ENCODE data around the gene UVSSA.

The UVSSA gene

DNA sequence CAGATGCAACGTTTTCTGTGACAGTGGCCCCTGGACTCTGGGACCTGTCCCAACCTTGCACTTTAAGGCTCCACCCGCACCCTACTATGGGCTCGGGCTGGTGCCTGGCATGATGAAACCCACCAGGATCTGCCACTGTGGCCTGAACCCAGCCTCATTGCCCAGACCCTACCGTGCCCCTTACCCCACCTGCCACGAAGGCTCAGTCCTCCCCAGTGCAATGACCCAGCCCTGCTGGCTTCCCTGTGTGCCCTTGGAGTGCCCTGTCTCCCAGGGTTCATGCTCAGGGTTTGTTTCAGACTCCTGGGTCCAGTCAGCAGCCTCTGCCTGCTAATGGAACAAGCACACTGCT, 3.1 kb downstream of the UVSSA start:
- H3K27ac ChIP-seq (ENCODE audit: low read depth, low read length) = no peak overlapping the region
- H3K27me3 ChIP-seq (ENCODE audit: control insufficient read depth in 1 of 2, insufficient read depth in 2 of 2, low read length in 2 of 2) = no peaks in the 10 kb centered on the region
- peaks cover 7 to 32% of the 10 kb centered on the region in 2 donors for H3K36me3 ChIP-seq (ENCODE audit: control insufficient read depth in 1 of 2, insufficient read depth in 2 of 2, low read length in 2 of 2)
- no peaks in the 10 kb centered on the region for H3K9me3 ChIP-seq (ENCODE audit: control insufficient read depth in 1 of 2, low read length in 2 of 2)
- no peak overlapping the region for H3K9ac ChIP-seq (ENCODE audit: low read depth in 1 of 2, low read length in 2 of 2)
- H3K4me3 ChIP-seq (ENCODE audit: low read depth in 1 of 2, low read length in 2 of 2) = no peak overlapping the region
- peaks cover 15 to 25% of the 10 kb centered on the region in 2 donors for H3K4me1 ChIP-seq (ENCODE audit: control insufficient read depth in 1 of 2, insufficient read depth in 2 of 2, low read length in 2 of 2)

DNA sequence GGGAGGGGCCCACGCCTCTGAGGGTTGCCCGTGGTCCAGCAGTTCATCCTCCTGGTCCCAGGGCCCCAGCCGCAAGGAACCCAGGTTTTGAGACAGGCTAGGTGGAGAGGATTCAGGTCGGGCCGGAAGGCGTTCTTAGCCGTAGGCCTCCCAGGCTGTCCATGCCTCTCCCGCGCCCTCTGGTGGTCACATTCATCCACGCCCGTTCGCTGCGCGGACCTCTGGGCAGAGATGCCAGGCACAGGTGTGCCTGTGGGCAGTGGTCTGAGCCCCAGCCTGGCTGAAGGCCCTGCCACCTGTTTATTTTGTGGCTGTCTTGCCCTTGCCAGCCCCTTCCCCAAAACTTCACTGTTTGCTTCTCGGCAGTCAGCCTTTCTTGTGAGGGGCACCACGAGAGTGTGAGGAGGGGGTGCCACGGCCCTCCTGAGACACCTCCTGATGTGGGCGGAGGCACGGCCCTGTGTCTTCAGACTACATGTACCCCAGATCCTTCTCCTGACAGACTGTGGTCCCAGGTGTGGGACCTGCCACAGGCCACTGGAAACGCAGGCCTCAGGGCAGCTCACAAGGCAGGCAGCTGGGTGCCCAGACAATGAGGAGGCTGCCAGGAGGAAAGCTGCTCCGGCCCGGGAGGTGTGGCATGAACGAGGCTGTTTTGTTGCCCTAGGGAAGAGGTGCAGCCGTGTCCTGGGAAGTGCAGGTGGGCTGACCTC, 5.0 kb downstream of the UVSSA start:
- H3K27me3 ChIP-seq (ENCODE audit: control insufficient read depth in 1 of 2, insufficient read depth in 2 of 2, low read length in 2 of 2) = no peaks in the 10 kb centered on the region
- H3K36me3 ChIP-seq (ENCODE audit: control insufficient read depth in 1 of 2, insufficient read depth in 2 of 2, low read length in 2 of 2) = peaks cover 7 to 46% of the 10 kb centered on the region in 2 donors
- peak overlapping the region in 1 of 2 donors; percentile 16 for H3K9ac ChIP-seq (ENCODE audit: low read depth in 1 of 2, low read length in 2 of 2)
- H3K4me1 ChIP-seq (ENCODE audit: control insufficient read depth in 1 of 2, insufficient read depth in 2 of 2, low read length in 2 of 2) = peaks cover 15 to 18% of the 10 kb centered on the region in 2 donors
- H3K4me3 ChIP-seq (ENCODE audit: low read depth in 1 of 2, low read length in 2 of 2) = no peak overlapping the region
- no peaks in the 10 kb centered on the region for H3K9me3 ChIP-seq (ENCODE audit: control insufficient read depth in 1 of 2, low read length in 2 of 2)
- no peak overlapping the region for H3K27ac ChIP-seq (ENCODE audit: low read depth, low read length)

DNA sequence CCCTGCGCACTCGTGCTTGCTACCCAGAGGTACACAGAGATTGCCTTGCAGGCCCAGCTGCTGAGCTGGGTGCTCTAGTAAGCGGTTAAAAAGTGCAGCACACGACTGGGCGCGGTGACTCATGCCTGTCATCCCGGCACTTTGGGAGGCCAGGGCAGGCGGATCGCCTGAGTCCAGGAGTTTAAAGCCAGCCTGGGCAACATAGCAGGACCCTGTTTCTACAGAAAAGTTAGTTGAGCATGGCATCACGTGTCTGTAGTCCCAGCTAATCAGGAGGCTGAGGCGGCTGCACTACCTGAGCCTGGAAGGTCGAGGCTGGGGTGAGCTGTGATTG, 5.5 kb downstream of the UVSSA start:
- Histone ChIP-seq H3K36me3 (ENCODE audit: control insufficient read depth in 1 of 2, insufficient read depth in 2 of 2, low read length in 2 of 2) (peaks cover 7 to 49% of the 10 kb centered on the region in 2 donors), H3K27ac (ENCODE audit: low read depth, low read length) (no peak overlapping the region), H3K4me3 (ENCODE audit: low read depth in 1 of 2, low read length in 2 of 2) (no peak overlapping the region), H3K9me3 (ENCODE audit: control insufficient read depth in 1 of 2, low read length in 2 of 2) (no peaks in the 10 kb centered on the region), H3K9ac (ENCODE audit: low read depth in 1 of 2, low read length in 2 of 2) (no peak overlapping the region), H3K4me1 (ENCODE audit: control insufficient read depth in 1 of 2, insufficient read depth in 2 of 2, low read length in 2 of 2) (peaks cover 15 to 17% of the 10 kb centered on the region in 2 donors), H3K27me3 (ENCODE audit: control insufficient read depth in 1 of 2, insufficient read depth in 2 of 2, low read length in 2 of 2) (no peaks in the 10 kb centered on the region)

DNA sequence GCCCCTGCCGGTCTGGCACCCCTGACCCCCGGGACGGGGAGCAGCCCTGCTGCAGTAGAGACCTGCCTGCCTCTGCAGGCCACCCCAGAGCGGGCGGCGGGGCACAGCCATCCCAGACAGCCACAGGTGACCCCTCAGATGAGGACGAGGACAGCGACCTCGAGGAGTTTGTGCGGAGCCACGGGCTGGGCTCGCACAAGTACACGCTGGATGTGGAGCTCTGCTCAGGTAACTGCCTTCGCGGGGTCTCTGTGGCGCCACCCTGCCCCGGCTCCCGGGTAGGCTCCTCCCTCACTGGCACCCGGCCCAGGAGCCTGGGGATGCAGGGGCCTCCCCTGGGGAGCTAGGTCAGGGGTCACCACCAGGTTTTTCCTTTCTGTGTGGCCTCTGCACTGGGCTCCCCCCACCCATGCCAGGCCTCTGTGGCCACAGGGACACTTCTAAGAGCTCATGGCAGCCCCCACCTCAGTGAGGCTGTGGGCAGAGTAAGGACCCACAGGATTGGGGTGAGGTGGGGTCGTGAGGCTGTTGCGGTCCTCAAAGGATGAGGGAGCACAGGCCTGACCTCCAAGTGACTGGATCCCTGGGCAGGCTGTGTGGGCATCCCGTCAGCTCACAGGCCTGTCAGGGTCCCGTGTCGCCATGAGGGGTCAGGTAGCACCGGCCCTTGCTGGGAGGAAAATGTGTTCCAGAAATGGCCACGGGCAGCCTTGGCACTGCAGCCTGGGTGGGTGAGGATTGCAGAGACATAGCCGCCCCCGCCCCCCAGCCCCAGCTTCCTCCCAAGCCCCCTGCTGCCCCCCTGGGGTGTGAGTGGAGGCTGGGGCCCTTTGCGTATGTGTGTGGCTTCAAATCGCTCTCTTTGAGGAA, 6.4 kb downstream of the UVSSA start:
- no peak overlapping the region for H3K27ac ChIP-seq (ENCODE audit: low read depth, low read length)
- H3K27me3 ChIP-seq (ENCODE audit: control insufficient read depth in 1 of 2, insufficient read depth in 2 of 2, low read length in 2 of 2) = no peaks in the 10 kb centered on the region
- H3K9ac ChIP-seq (ENCODE audit: low read depth in 1 of 2, low read length in 2 of 2) = no peak overlapping the region
- H3K36me3 ChIP-seq (ENCODE audit: control insufficient read depth in 1 of 2, insufficient read depth in 2 of 2, low read length in 2 of 2) = peaks cover 7 to 56% of the 10 kb centered on the region in 2 donors
- H3K4me3 ChIP-seq (ENCODE audit: low read depth in 1 of 2, low read length in 2 of 2) = no peak overlapping the region
- peaks cover 8% of the 10 kb centered on the region in 2 donors for H3K4me1 ChIP-seq (ENCODE audit: control insufficient read depth in 1 of 2, insufficient read depth in 2 of 2, low read length in 2 of 2)
- no peaks in the 10 kb centered on the region for H3K9me3 ChIP-seq (ENCODE audit: control insufficient read depth in 1 of 2, low read length in 2 of 2)

DNA sequence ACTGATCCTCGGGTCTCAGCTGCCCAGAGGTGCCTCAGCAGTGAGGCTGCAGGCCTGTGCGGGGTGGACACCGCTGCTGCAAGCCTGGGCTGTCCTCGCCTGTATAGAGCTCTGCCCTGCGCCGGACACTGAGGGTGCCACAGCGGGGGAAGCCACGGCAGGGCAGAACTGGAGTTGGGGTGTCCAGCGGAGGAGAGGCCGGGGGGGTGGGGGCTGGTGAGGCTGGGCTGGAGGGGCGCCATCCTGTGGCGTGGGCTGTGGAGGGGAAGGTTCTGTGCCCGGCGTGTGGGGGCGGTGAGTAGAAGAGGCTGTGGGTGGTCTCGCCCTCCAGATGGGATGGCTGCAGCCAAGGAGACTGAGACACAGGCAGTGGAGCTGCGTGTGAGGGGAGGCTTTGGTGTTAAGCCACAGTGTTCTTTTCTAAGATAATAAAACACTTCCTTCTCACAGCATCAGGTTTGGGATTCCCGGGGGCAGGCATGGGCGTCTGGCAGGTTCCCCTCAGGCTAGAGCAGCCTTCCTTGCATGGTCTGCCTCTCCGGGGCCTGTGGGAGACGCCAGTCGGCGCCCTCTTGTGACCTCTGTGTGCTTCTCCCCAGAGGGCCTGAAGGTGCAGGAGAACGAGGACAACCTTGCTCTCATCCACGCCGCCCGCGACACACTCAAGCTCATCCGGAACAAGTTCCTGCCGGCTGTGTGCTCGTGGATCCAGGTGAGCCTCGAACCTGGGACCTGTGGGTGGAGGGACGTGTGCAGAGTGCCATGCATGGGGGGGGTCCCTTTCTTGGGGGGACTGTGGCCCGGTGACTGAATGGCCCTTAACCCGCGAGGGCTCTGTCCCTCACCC, 7.4 kb downstream of the UVSSA start:
- no peak overlapping the region for H3K4me3 ChIP-seq (ENCODE audit: low read depth in 1 of 2, low read length in 2 of 2)
- H3K4me1 ChIP-seq (ENCODE audit: control insufficient read depth in 1 of 2, insufficient read depth in 2 of 2, low read length in 2 of 2) = peaks cover 0 to 5% of the 10 kb centered on the region in 2 donors
- H3K27me3 ChIP-seq (ENCODE audit: control insufficient read depth in 1 of 2, insufficient read depth in 2 of 2, low read length in 2 of 2) = no peaks in the 10 kb centered on the region
- no peak overlapping the region for H3K9ac ChIP-seq (ENCODE audit: low read depth in 1 of 2, low read length in 2 of 2)
- no peak overlapping the region for H3K27ac ChIP-seq (ENCODE audit: low read depth, low read length)
- H3K9me3 ChIP-seq (ENCODE audit: control insufficient read depth in 1 of 2, low read length in 2 of 2) = no peaks in the 10 kb centered on the region
- H3K36me3 ChIP-seq (ENCODE audit: control insufficient read depth in 1 of 2, insufficient read depth in 2 of 2, low read length in 2 of 2) = peaks cover 7 to 57% of the 10 kb centered on the region in 2 donors

DNA sequence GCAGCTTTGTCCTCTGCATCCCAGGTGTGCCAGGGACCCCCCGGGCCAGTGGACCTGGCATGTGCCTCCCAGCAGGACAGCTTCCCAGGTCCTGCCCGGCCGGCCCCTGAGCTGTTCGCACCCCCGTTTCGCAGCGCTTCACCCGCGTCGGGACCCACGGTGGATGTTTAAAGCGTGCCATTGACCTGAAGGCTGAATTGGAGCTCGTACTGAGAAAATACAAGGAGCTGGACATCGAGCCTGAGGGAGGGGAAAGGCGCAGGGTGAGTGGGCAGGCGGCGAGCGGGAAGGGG, 7.9 kb downstream of the UVSSA start:
- H3K4me1 ChIP-seq (ENCODE audit: control insufficient read depth in 1 of 2, insufficient read depth in 2 of 2, low read length in 2 of 2) = peaks cover 0 to 5% of the 10 kb centered on the region in 2 donors
- H3K27me3 ChIP-seq (ENCODE audit: control insufficient read depth in 1 of 2, insufficient read depth in 2 of 2, low read length in 2 of 2) = no peaks in the 10 kb centered on the region
- no peaks in the 10 kb centered on the region for H3K9me3 ChIP-seq (ENCODE audit: control insufficient read depth in 1 of 2, low read length in 2 of 2)
- H3K36me3 ChIP-seq (ENCODE audit: control insufficient read depth in 1 of 2, insufficient read depth in 2 of 2, low read length in 2 of 2) = peaks cover 7 to 59% of the 10 kb centered on the region in 2 donors
- no peak overlapping the region for H3K9ac ChIP-seq (ENCODE audit: low read depth in 1 of 2, low read length in 2 of 2)
- no peak overlapping the region for H3K4me3 ChIP-seq (ENCODE audit: low read depth in 1 of 2, low read length in 2 of 2)
- H3K27ac ChIP-seq (ENCODE audit: low read depth, low read length) = no peak overlapping the region

DNA sequence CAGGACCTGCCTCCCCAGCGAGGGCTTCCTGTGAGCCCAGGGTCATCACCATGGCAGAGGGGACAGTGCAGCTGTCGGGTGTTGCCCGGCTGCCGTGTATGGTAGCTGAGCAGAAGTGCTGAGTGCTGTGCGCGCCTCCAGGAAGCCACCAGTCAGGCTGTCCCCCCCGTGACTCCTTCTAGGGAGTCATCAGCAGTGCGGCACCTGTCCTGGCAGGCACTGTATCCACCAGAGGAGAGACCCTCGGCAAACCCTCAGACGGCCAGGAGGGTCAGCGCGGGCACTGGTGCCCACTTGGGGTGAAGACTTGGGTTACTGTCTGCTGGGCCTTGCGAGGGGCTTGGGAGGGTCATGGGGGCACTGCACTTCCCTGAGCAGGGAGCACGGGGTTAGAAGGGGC, 8.4 kb downstream of the UVSSA start:
- peaks cover 0 to 5% of the 10 kb centered on the region in 2 donors for H3K4me1 ChIP-seq (ENCODE audit: control insufficient read depth in 1 of 2, insufficient read depth in 2 of 2, low read length in 2 of 2)
- no peak overlapping the region for H3K9ac ChIP-seq (ENCODE audit: low read depth in 1 of 2, low read length in 2 of 2)
- no peaks in the 10 kb centered on the region for H3K9me3 ChIP-seq (ENCODE audit: control insufficient read depth in 1 of 2, low read length in 2 of 2)
- no peak overlapping the region for H3K27ac ChIP-seq (ENCODE audit: low read depth, low read length)
- no peaks in the 10 kb centered on the region for H3K27me3 ChIP-seq (ENCODE audit: control insufficient read depth in 1 of 2, insufficient read depth in 2 of 2, low read length in 2 of 2)
- H3K4me3 ChIP-seq (ENCODE audit: low read depth in 1 of 2, low read length in 2 of 2) = no peak overlapping the region
- peaks cover 7 to 59% of the 10 kb centered on the region in 2 donors for H3K36me3 ChIP-seq (ENCODE audit: control insufficient read depth in 1 of 2, insufficient read depth in 2 of 2, low read length in 2 of 2)

DNA sequence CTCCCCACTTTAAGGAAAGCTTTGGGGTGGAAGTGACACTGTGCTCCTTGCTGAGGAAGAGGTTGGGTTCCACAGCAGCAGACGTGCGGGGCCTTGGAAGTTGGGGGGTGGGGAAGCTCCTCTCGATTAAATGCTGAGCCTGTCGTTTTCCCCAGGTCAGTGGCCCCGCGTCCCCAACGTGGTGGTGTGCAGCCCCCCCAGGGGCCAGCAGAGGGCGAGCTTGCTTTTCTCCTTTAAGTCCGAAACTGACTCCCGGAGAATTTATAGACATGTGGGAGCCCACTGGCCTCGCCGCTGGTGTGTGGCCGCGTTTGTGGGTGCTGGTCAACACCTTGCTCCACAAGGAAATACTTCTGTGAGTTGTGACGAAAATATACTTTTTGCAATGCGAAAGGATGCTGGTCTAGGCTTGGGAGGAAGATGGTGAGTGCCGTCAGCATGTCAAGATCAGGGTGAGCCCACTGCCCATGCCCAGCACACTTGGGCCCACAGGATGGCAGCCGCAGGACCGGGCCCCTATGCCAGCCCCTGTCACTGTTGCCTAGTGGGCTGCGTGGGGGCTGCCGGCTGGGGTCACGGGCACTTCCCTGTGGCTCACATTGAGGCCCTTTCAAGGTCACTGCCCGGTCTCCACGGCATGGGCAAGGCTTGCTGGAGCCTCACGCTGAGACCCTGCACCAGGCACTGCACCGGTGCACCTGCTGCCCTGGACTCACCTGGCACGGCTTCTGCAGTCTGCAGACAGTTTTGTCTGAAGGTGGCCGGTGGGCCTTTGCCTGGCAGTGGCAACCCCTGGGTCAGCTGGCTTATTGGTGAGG, 9.4 kb downstream of the UVSSA start:
- Histone ChIP-seq H3K9ac (ENCODE audit: low read depth in 1 of 2, low read length in 2 of 2) (no peak overlapping the region), H3K4me1 (ENCODE audit: control insufficient read depth in 1 of 2, insufficient read depth in 2 of 2, low read length in 2 of 2) (peaks cover 0 to 5% of the 10 kb centered on the region in 2 donors), H3K36me3 (ENCODE audit: control insufficient read depth in 1 of 2, insufficient read depth in 2 of 2, low read length in 2 of 2) (peaks cover 7 to 56% of the 10 kb centered on the region in 2 donors), H3K9me3 (ENCODE audit: control insufficient read depth in 1 of 2, low read length in 2 of 2) (no peaks in the 10 kb centered on the region), H3K27ac (ENCODE audit: low read depth, low read length) (no peak overlapping the region), H3K4me3 (ENCODE audit: low read depth in 1 of 2, low read length in 2 of 2) (no peak overlapping the region), H3K27me3 (ENCODE audit: control insufficient read depth in 1 of 2, insufficient read depth in 2 of 2, low read length in 2 of 2) (no peaks in the 10 kb centered on the region)

DNA sequence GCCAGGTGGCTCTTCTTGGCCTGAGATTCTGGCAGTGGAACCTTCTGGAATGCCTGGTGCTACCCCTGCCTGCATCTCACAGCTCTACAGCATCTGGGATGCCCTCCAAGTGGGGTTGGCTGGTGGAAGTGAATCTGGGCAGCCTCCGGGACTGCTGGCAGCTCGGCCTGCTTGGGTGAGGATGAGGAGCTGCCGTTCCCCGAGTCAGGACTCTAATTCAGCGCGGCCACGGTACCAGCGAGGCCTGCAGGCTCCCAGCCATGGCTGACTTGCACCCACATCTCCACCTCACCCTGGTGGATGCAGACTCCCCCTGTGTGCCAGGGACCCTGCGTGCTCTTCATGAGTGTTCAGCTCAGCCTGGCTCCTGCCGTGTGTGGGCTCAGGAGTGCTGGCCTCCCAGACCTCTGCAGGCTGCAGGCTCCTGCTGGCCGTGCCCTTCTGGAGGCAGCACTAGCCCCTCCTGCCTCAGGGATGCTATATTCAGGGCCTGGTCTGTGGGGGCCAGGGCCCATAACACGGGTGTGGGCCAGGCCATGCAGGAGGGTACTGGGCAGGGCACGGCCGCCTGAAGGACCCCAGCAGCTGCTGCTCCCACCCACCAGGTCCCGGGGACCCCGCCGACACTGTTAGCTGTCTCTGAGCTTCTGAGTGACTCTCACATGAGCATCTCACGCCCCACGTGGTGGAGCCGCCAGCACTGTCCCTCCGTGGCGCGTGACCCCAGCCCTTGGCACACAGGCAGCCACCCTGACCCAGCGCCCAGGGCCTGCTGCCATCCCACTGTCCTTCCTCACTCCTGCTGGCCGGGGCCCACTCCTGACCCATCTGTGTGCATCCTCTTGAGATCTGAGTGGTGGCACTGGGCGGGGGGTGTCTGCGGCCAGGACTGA, 10.6 kb downstream of the UVSSA start:
- H3K9ac ChIP-seq (ENCODE audit: low read depth in 1 of 2, low read length in 2 of 2) = no peak overlapping the region
- no peak overlapping the region for H3K4me3 ChIP-seq (ENCODE audit: low read depth in 1 of 2, low read length in 2 of 2)
- H3K36me3 ChIP-seq (ENCODE audit: control insufficient read depth in 1 of 2, insufficient read depth in 2 of 2, low read length in 2 of 2) = peaks cover 3 to 52% of the 10 kb centered on the region in 2 donors
- H3K9me3 ChIP-seq (ENCODE audit: control insufficient read depth in 1 of 2, low read length in 2 of 2) = no peaks in the 10 kb centered on the region
- no peaks in the 10 kb centered on the region for H3K27me3 ChIP-seq (ENCODE audit: control insufficient read depth in 1 of 2, insufficient read depth in 2 of 2, low read length in 2 of 2)
- H3K27ac ChIP-seq (ENCODE audit: low read depth, low read length) = no peak overlapping the region
- no peaks in the 10 kb centered on the region for H3K4me1 ChIP-seq (ENCODE audit: control insufficient read depth in 1 of 2, insufficient read depth in 2 of 2, low read length in 2 of 2)

Measured in duodenal mucosa (tissue), 2 donors.